PFSK-1 (cell line): Measurements from ENCODE around the gene TANGO6.

ENCODE experiments used
- FOXP2 ChIP-seq: optimal IDR thresholded peaks from 2 replicates; pipeline ENCODE3; 2011; ENCODE audit warnings: borderline replicate concordance, control low read depth, inconsistent platforms; ENCODE audit not compliant: insufficient read depth; ENCODE audit errors: extremely low read length, extremely low read depth
- POLR2AphosphoS5 ChIP-seq: IDR thresholded peaks from 2 replicates; pipeline ENCODE4 v1.6.1; 2012; ENCODE audit warnings: low read depth, mild to moderate bottlenecking, control low read depth, low read length, moderate library complexity
- SIN3A ChIP-seq: IDR thresholded peaks from 2 replicates; pipeline ENCODE4 v1.6.1; 2012; ENCODE audit warnings: mild to moderate bottlenecking, low read length, moderate library complexity, borderline replicate concordance; ENCODE audit not compliant: insufficient read depth
- TAF1 ChIP-seq: IDR thresholded peaks from 2 replicates; pipeline ENCODE4 v1.6.1; 2012; ENCODE audit warnings: low read length, control low read depth, borderline replicate concordance; ENCODE audit not compliant: insufficient read depth
- TF ChIP-seq, protein P1 (sequence below), 2 experiments: IDR thresholded peaks; 2 replicates each; pipeline versions ENCODE4 v1.6.1 to v1.8.0; 2011 to 2012; ENCODE audit warnings: low read depth in 2 of 2, low read length in 2 of 2, control low read depth in 1 of 2, inconsistent platforms in 1 of 2, mild to moderate bottlenecking in 1 of 2, moderate library complexity in 1 of 2; ENCODE audit not compliant: insufficient read depth in 1 of 2

DNA sequence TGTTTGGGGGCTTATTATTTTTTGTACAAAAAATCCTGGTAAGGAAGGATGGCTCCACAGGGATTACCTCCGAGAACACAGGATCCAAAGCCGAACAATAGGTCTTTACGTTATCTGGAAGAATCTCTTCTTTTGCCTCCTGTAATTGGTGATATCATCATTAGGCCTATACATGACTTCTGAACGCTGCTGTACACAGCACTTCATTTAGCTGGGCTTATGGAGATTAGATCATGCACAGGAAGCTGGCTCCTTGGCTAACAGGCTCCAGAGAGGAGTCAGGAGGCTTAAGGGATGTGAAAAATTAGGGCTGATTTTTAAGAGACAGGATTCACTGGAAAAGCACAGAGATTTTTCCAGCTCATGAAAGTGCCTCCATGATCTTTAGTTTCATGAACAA, 54.7 kb downstream of the TANGO6 start:
- TF ChIP-seq POLR2AphosphoS5 (no peak), TAF1 (no peak), SIN3A (no peak), FOXP2 (no peak)
- TF ChIP-seq, protein P1, sequence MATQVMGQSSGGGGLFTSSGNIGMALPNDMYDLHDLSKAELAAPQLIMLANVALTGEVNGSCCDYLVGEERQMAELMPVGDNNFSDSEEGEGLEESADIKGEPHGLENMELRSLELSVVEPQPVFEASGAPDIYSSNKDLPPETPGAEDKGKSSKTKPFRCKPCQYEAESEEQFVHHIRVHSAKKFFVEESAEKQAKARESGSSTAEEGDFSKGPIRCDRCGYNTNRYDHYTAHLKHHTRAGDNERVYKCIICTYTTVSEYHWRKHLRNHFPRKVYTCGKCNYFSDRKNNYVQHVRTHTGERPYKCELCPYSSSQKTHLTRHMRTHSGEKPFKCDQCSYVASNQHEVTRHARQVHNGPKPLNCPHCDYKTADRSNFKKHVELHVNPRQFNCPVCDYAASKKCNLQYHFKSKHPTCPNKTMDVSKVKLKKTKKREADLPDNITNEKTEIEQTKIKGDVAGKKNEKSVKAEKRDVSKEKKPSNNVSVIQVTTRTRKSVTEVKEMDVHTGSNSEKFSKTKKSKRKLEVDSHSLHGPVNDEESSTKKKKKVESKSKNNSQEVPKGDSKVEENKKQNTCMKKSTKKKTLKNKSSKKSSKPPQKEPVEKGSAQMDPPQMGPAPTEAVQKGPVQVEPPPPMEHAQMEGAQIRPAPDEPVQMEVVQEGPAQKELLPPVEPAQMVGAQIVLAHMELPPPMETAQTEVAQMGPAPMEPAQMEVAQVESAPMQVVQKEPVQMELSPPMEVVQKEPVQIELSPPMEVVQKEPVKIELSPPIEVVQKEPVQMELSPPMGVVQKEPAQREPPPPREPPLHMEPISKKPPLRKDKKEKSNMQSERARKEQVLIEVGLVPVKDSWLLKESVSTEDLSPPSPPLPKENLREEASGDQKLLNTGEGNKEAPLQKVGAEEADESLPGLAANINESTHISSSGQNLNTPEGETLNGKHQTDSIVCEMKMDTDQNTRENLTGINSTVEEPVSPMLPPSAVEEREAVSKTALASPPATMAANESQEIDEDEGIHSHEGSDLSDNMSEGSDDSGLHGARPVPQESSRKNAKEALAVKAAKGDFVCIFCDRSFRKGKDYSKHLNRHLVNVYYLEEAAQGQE (IDR thresholded peaks at IDR 0.05; ENCODE audit: insufficient read depth in 1 of 2, low read depth in 2 of 2, low read length in 2 of 2), result no peak
